GM21825 (cell line): ENCODE data around the gene OLFML2B.

Experiments
- ATAC-seq: cut with Tn5 transposase; IDR thresholded peaks from one replicate; pipeline ENCODE4 v1.9.1; 2021; ENCODE audit warnings: mild to moderate bottlenecking, moderate library complexity; ENCODE audit not compliant: unreplicated experiment

Gene OLFML2B

GRCh38 chr1:161948435-161948834, 75.2 kb downstream of the OLFML2B start:
- no peak for ATAC-seq

DNA sequence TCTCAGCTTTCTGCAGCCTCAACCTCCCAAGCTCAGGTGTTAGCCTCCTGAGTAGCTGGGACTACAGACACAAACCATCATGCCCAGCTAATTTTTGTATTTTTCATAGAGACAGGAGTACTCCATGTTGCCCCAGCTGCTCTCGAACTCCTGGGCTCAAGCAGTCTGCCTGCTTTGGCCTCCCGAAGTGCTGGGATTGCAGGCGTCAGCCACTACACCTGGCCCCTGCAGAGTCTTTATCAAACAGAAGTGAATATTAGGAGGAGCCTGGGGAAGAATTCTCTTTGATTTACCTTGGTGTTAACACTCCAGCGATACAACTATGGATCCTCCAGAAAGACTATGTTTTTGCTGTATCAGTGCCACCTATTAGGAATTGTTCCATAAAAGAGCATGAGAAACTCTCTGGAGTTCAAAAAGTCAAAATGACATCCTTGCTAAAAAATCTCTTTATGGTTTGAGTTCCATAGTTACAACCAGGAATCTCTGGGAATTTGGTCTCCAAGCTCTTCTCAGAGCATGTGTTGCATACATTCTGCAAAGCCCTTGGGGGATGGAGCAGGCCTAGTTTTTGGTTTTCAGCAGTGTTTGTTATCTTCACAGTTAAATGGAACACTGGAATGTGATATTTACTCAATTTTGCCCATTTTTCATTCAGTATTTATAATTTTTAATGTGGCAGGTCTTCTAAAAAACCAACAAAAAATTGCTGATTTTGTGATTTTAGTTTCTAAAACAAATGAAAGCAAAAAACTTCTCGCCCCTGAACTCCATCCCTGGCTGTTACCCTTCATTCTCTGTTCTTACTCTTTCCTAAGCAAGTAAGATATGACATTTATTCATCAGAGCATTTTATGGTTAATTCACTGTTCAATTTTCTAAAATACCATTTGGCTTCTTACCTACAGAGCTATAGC, 77.3 kb downstream of the OLFML2B start:
- ATAC-seq, result no peak

- ATAC-seq, result no peak
Measured at GRCh38 chr1:161945306-161946060, 78.2 kb downstream of the OLFML2B start.

DNA sequence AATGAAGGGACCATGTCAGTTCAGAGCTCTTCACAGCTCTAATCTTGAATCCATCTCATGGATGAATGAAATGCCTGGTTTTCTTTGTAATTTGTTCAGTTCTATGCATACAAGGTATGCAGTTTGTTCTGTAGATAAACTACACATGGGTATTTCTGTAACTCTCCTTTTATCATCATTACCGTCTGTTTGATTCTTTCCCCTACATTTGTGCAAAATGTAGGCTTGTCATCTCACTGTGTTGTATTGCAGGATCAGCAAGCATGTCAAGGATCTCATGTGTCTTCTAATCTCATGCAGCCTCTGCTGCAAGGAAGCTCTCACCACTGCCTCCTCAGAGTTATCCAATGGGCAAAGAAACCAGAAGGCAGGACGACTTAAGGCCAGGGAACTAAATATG, 79.3 kb downstream of the OLFML2B start:
- ATAC-seq, result no peak

- ATAC-seq, result no peak
Measured at GRCh38 chr1:161943737-161944136, 79.9 kb downstream of the OLFML2B start.

DNA sequence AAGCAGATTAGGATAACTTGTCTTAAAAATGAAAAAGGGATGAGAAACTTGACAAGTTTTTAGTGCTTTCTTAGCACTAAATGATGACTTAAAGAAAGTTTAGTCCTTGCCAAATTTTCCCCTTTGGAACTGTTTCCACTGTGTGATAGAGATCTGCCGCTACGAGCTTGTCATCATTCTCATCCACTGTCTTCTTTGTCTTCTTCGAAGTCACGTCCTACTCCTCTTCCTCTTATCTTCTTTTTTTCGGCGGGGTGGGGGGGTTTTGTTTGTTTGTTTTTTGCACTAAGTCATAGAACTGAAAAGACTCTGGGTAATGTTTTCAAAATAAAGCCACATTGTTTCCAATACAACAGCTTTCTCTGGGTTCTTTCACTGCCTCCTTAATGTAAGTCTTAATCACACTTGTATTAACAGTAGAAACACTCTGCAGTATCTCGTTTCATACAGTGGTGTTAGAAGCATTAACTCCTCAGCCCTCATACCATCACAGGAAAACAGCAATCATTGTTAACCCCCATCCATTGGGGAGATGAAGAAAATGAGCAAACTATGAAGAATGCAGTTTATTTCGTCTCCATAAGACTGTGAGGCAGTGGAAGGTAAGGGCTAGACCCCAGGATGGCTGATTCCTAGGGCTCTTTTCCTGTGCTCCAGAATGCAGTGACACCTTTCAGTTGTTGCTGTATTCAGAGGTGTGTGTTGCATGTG, 81.8 kb downstream of the OLFML2B start:
- ATAC-seq, result no peak

DNA sequence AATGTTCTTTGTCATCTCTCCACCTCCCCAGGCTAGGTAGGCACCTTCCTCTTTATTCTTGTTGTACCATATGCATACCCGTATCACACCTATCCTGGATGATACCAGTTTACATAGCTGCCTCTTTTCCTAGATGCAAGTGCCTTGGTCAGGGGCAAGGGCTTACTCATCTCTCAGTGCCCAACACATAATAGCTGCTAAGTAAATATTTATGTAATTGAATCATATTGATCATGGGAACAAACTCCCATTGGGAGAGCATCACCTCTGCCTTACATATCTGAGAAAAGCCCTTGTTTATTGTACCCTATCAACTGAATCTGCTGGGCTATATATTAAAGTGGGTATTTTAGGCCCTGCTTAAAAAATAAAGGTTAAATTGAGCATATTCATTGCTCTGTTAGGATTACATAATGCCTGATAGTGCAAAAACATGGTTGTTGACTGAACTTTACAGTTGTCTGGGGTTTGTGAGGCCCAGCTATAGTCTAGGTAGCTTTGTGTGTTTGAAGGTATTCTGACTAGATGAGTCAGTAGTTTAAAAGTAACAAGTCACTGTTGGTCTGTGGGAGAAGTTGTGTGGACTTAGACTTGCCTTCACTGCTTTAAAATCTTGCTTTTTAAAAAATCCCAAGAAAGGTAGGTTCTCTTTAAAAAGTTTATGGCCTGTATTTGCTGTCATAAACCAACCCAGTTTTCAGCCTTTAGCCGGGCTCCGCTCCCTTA, 82.6 kb downstream of the OLFML2B start:
- no peak for ATAC-seq

DNA sequence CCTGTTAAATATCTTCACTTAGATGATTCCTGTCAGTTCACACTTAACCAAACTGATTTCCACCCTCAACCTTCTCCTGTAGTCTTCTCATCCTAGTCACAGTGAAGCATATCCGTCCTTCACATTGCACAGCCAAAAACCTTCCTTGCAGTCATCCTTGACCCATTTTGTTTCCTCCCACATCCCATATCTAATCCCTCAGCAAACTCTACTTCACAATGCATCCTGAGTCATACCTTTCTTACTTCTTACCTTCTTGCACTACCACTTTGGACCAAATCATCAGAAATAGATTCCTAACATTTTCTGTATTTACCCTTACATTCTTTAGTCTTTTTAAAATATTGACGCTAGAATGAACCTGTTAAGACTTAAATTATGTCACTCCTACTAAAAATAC, 86.9 kb downstream of the OLFML2B start:
- no peak for ATAC-seq

DNA sequence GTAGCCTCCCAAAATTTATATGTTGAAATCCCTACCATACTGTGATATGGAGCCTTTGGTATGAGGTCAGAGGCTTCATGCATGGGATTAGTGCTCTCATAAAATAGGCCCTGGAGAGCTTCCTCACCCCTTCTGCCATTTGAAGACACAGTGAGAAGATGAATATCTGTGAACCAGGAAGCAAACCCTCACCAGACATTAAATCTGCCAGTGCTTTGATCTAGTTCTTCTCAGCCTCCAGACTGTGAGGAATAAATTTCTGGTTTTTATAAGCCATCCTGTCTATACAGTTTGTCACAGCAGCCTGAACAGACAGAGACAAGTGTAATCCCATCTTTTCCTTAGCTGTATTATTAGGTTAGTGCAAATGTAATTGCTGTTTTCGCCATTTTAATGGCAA, 88.4 kb downstream of the OLFML2B start:
- no peak for ATAC-seq

DNA sequence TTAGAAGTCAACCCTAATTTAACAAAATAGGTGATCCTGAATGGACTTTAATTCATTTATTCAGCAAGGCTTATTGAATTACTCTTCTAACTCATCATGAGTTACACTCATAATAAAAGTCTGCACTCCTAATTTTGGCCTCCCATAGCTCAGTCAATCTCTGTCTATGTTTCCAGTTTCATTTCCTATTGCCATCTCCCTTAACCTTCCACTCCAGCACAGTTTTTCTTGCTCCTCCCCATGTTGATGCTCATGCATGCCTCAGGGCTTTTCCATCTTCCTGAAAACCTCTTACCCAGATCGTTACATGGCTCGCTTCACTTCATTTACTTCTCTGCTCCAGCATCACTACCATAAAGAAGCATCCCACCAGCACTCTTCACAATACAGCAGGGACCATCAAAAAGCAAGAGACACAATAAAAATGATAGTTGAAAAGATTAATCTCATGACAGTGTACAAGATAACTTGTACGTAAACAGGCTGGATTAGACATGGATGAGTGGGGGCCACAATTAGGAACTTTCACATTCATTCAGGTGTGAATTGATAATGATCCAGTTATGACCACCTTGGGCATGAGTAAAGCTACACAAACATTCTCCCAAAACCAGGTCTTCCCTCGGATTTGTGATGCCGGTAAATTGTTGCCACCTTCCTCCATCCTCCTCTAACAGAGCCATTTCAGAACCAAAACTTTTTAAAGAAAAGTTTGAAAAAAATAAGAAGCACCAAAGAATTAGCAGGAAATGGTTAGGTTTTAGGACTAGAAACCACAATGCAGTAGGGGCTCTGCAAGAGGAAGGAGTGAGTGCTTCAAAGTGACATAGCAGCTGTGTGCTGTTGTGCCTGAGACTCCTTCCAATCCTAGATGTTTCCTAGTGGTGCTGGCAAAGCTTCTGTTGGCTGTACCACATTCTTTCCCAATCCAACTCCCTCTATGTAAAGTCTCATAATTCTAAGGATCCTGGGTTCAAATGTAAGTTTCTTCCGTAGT, 89.8 kb downstream of the OLFML2B start:
- peak; percentile 73 for ATAC-seq
